ENCODE results near the gene PIGO. TPM values are rescaled to one million over a fixed set of nuclear protein-coding genes. Genes with fewer than 3 reads are reported as not detected.
A peak's percentile ranks its signal among the peaks of the same experiment; 100 is the strongest.

The PIGO gene
- total and polyA plus RNA-seq, 12 donors, result 8.2 to 12.3 (median 10.3) TPM

DNA sequence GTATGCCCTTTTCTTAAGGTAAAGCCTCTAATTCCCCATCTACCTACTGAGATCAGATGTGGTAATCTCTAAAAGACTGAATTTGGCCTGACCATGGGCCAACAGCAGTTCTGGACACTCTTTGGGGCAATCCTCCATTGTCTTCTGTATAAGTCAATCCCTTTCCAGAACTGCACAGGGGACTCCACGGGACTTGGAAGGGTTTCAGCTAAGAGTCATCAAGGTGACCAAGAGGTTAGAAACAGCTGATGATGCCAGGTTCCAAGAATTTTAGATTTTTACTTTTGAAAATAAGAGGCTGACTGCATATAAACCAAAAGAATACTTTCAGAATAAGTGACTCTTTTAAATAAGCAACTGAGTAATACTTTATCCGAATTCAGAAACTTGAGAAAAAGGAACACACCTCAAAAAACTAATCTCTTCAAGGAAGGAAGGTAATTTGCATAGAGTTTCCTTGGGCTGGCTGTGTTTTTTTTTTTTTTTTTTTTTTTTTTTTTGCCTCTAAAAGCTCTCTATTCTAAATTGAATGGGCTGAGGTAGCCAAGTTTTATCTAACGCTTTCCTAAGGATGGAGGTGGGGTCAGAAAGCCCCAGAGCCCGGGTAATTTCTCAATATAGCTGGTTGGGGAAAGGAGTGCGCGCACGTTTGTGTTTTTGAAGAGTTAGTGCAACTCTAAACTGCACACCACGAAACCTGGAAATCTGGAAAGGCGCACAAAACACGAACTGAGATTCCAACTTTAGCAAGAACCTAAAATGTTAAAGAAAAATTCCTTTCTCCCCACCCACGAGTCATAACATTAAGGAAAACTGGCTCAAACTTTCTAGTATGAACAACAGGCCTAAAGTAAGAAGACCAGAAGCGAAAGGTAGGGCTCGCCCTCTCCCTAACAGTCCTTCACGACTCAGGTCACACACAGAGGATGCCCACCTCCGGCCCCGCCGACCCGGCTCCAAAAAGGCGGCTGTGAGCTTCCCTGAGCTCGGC, 25.3 kb downstream of the PIGO start:
- intact Hi-C loops (cut with DNase I), result loop anchor here in 4 of 10 donors (5.0 to 10.0 kb wide), 4 partner anchors 41 to 84 kb away; partner anchors contain the start of gene DNAJB5 (in 2 of the 4)

DNA sequence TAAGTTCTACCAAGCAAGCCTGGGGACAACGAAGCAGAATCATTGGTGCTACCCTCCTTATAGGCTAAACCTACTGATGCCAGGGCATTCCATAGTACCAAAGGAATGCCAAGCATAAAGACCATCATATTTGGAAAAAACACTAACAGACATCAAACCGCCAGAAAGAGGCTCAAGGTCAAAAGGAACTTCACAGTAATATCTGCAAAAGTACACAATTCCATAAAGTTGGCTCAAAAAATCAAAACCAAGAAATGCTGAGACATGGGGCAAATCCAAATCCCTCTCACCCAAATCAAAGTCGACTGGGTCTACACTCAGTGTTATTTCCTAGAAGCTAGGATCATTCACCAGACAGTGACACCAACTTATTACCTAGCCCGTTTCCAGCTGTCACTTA, 27.4 kb downstream of the PIGO start:
- Histone ChIP-seq H3K27me3 (no peaks in the 10 kb centered on the region), H3K9me3 (no peaks in the 10 kb centered on the region), H3K4me1 (peaks cover 0 to 49% (median 39%) of the 10 kb centered on the region in 9 donors), H3K36me3 (peaks cover 0 to 67% (median 42%) of the 10 kb centered on the region in 9 donors), H3K27ac (peak overlapping the region in 2 of 10 donors; percentile 15 to 29), H3K4me3 (peak overlapping the region in 2 of 10 donors; percentile 73 to 94)
- DNase-seq (no peak), ATAC-seq (no peak)
- intact Hi-C loops (cut with DNase I), result no loop called here
- TF ChIP-seq, protein P1, sequence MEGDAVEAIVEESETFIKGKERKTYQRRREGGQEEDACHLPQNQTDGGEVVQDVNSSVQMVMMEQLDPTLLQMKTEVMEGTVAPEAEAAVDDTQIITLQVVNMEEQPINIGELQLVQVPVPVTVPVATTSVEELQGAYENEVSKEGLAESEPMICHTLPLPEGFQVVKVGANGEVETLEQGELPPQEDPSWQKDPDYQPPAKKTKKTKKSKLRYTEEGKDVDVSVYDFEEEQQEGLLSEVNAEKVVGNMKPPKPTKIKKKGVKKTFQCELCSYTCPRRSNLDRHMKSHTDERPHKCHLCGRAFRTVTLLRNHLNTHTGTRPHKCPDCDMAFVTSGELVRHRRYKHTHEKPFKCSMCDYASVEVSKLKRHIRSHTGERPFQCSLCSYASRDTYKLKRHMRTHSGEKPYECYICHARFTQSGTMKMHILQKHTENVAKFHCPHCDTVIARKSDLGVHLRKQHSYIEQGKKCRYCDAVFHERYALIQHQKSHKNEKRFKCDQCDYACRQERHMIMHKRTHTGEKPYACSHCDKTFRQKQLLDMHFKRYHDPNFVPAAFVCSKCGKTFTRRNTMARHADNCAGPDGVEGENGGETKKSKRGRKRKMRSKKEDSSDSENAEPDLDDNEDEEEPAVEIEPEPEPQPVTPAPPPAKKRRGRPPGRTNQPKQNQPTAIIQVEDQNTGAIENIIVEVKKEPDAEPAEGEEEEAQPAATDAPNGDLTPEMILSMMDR (IDR thresholded peaks at IDR 0.05), result no peak
- 72 to 73% methylated on average over 4 of the region's 4 CpGs for WGBS, 2 donors

More for the DNA sequence above, 25.3 kb downstream of the PIGO start:
- DNase-seq, result peak in 1 of 2 donors; percentile 52
- H3K4me3 ChIP-seq, result peak overlapping the region; percentile 73 to 100 (median 92)
- WGBS, 2 donors, result 1 to 3% methylated on average over 20 of the region's 20 CpGs
- H3K27ac ChIP-seq, result peak overlapping the region; percentile 96 to 100 (median 100)
- no peaks in the 10 kb centered on the region for H3K27me3 ChIP-seq
- H3K9me3 ChIP-seq, result no peaks in the 10 kb centered on the region
- peak in 1 of 8 donors; percentile 45 for ATAC-seq
- H3K36me3 ChIP-seq, result peaks cover 0 to 67% (median 21%) of the 10 kb centered on the region in 9 donors
- TF ChIP-seq, protein P1 (IDR thresholded peaks at IDR 0.05), result no peak
- peaks cover 0 to 49% (median 39%) of the 10 kb centered on the region in 9 donors for H3K4me1 ChIP-seq

- DNase-seq (no peak), ATAC-seq (no peak)
- intact Hi-C loops (cut with DNase I), result no loop called here
- H3K4me1 ChIP-seq, result peaks cover 0 to 42% (median 35%) of the 10 kb centered on the region in 9 donors
- no peaks in the 10 kb centered on the region for H3K9me3 ChIP-seq
- WGBS, 2 donors, result 86 to 93% methylated on average over 1 of the region's 1 CpG
- peaks cover 12 to 81% (median 62%) of the 10 kb centered on the region in 9 donors for H3K36me3 ChIP-seq
- no peak overlapping the region for H3K27ac ChIP-seq
- TF ChIP-seq, protein P1 (IDR thresholded peaks at IDR 0.05), result no peak
- H3K27me3 ChIP-seq, result no peaks in the 10 kb centered on the region
- H3K4me3 ChIP-seq, result no peak overlapping the region
Observed at GRCh38 chr9:35067056-35067455, 29.3 kb downstream of the PIGO start.

DNA sequence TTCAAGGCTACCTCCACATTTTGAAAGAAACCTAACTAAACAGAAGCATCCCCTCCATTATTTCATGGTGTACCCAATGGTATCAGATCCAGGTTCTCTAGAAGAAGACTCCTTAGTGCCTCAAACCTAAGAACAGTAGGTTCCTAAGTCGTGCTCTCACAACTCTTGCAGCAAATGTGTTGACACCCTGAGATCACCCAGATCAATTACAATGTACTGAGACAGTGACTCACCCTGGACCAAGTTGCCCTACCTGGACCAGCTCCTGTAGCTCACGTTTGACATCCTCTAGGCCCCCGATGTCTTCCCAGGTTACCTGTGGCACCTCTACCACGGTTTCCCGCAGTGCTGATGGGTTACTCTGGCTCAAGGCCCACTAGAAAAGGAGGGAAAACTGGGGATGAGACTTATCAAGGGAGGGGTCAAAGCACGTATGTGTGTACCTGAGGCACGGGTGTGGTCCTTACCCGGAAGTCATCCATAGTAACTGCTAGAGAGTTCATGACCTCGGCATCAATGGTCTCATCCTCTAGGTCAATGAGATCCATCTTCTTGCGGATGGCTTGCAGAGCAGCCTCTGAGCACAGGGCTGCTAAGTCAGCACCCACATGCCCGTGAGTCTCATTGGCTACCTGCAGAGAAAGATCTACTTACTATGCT, 35.7 kb downstream of the PIGO start:
- Histone ChIP-seq H3K27ac (no peak overlapping the region), H3K9me3 (no peaks in the 10 kb centered on the region), H3K4me1 (no peaks in the 10 kb centered on the region), H3K4me3 (no peak overlapping the region), H3K36me3 (peaks cover 18 to 100% (median 100%) of the 10 kb centered on the region in 9 donors), H3K27me3 (no peaks in the 10 kb centered on the region)
- DNase-seq (no peak), ATAC-seq (no peak)
- intact Hi-C loops (cut with DNase I), result no loop called here
- 92 to 95% methylated on average over 11 of the region's 11 CpGs for WGBS, 2 donors
- TF ChIP-seq, protein P1 (IDR thresholded peaks at IDR 0.05), result no peak
